Measurements from ENCODE around the gene PLPP2.

The PLPP2 gene

GRCh38 chr19:289651-290371, 1.4 kb downstream of the PLPP2 start:
- no peak for DNase-seq (ENCODE audit: low read depth)

DNA sequence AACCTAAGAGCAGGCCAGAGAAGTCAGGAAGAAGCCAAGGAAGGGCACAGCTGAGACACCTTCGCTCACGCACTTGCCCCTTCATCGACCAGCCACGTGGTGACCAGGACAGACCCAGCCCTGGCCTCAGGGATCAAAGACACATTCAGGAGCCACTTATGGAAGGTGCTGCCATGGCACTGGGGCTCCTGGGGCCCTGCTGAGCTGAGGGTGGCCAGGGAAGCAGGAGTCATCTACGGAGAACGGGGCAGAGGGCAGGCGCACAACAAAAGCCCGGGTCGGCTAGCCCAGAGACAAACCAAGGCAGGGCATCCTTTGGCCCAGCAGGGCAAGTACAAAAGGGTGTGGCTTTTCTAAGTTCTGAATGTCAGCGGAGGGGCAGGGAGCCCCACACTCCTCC, 2.3 kb downstream of the PLPP2 start:
- DNase-seq (ENCODE audit: low read depth), result no peak
- no peak overlapping the region for H3K4me3 ChIP-seq (ENCODE audit: control insufficient read depth, low read depth, low read length)
- no peak for TF ChIP-seq CTCF (IDR thresholded peaks at IDR 0.05; ENCODE audit: control insufficient read depth, insufficient read depth, low read depth, low read length, missing control alignments)

More at GRCh38 chr19:289651-290371, 1.4 kb downstream of the PLPP2 start:
- H3K4me3 ChIP-seq (ENCODE audit: control insufficient read depth, low read depth, low read length), result no peak overlapping the region
- no peak for TF ChIP-seq CTCF (IDR thresholded peaks at IDR 0.05; ENCODE audit: control insufficient read depth, insufficient read depth, low read depth, low read length, missing control alignments)

DNA sequence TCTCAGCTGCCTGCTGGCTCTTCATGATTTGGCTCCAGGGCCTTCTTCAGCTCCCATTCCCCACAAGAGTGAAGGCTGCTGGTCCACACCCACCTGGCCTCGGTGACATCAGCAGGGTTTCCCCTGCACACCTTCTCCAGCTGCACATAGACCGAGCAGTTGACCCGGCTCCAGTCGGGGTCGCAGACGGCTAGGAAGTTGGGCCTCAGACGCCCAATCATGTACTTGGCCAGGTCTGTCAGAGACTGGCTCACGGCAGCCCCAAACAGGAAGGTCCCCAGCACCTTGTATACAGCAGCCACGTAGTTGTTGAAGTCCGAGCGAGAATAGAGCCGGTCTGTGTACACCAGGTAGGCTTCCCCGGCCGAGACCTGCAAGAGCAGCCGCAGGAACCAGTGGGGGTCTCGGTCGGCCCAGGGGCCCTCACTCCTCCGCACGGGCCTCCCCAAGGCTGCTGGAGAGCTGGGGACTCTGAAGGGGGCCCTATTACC, 3.8 kb downstream of the PLPP2 start:
- no peak for DNase-seq (ENCODE audit: low read depth)
- no peak for TF ChIP-seq CTCF (IDR thresholded peaks at IDR 0.05; ENCODE audit: control insufficient read depth, insufficient read depth, low read depth, low read length, missing control alignments)
- H3K4me3 ChIP-seq (ENCODE audit: control insufficient read depth, low read depth, low read length), result no peak overlapping the region

DNA sequence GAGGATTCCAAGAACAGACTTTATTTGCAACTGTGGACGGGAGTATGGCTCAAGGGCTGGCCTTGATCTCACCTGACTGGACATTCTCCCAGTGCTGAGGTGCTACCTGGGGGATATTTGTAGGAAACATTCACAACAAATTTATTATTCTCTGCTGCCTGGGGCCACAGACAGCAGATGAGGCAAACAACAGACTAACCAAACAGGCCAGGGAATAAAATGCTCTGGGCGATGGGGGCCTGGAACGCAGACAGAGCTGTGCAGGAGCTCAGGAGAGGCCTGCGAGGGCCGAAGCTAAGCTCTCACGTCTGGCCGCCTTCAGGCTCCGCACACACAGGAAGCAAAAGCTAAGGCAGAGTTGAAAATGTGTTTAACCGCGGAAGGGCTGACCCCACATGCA, 7.8 kb downstream of the PLPP2 start:
- DNase-seq (ENCODE audit: low read depth), result no peak
- TF ChIP-seq CTCF (IDR thresholded peaks at IDR 0.05; ENCODE audit: control insufficient read depth, insufficient read depth, low read depth, low read length, missing control alignments), result no peak
- no peak overlapping the region for H3K4me3 ChIP-seq (ENCODE audit: control insufficient read depth, low read depth, low read length)

DNA sequence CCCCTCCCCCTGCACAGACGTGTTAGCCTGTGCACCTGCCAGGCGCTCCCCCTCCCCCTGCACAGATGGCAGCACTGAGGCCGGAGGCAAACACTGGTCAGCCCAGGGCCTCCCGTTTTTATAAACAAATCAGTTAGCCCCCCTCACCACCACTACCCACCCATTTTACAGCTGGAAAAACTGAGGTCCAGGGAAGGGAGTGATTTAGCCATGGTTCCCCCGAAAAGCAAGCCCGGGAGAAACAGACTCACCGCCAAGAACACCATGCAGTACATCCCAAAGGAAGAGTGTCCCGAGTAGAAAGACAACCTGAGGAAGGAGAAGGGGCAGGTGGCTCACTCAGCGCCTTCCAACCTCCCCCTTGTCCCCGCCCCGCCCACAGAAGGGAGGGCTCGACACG, 8.7 kb downstream of the PLPP2 start:
- no peak for DNase-seq (ENCODE audit: low read depth)
- H3K4me3 ChIP-seq (ENCODE audit: control insufficient read depth, low read depth, low read length), result no peak overlapping the region
- TF ChIP-seq CTCF (IDR thresholded peaks at IDR 0.05; ENCODE audit: control insufficient read depth, insufficient read depth, low read depth, low read length, missing control alignments), result no peak

DNA sequence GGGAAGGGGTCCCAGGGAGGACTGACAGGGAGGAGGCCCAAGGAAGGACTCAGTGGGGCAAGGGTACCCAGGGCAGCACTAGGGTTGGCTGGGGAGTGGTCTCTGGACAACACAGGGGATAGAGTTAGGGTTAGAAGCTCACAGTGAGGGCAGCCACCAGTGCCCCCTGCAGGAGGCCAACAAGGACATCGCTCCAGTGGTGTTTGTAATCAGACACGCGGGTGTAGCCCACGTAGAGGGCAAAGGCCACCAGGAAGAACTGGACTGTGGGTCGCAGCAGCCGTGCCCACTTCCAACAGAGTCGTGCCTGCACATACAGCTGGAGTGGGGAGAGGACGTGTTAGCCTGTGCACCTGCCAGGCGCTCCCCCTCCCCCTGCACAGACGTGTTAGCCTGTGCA, 9.2 kb downstream of the PLPP2 start:
- no peak for DNase-seq (ENCODE audit: low read depth)
- H3K4me3 ChIP-seq (ENCODE audit: control insufficient read depth, low read depth, low read length), result no peak overlapping the region
- no peak for TF ChIP-seq CTCF (IDR thresholded peaks at IDR 0.05; ENCODE audit: control insufficient read depth, insufficient read depth, low read depth, low read length, missing control alignments)
